Measurements from ENCODE around the gene GNPAT.
A peak's percentile ranks its signal among the peaks of the same experiment; 100 is the strongest.

Gene GNPAT

GRCh38 chr1:231317306-231318014 lies 76.4 kb downstream of the GNPAT start:
- DNase-seq (ENCODE audit: low spot score) = peak; percentile 26

- DNase-seq (ENCODE audit: low spot score) = no peak
These were observed 77.0 kb downstream of the GNPAT start for GRCh38 chr1:231318015-231318355.

- no peak for DNase-seq (ENCODE audit: low spot score)
These were observed 77.6 kb downstream of the GNPAT start for GRCh38 chr1:231318568-231318967.

- DNase-seq (ENCODE audit: low spot score) = no peak
These were observed 78.1 kb downstream of the GNPAT start for GRCh38 chr1:231319080-231319479.

- DNase-seq (ENCODE audit: low spot score) = no peak
These were observed 82.0 kb downstream of the GNPAT start for GRCh38 chr1:231322880-231323530.

- DNase-seq (ENCODE audit: low spot score) = no peak
These were observed 83.6 kb downstream of the GNPAT start for GRCh38 chr1:231324660-231325059.

GRCh38 chr1:231326248-231326647 lies 85.2 kb downstream of the GNPAT start:
- no peak for DNase-seq (ENCODE audit: low spot score)
